ENCODE data around the gene NEDD9. TPM values are rescaled to one million over a fixed set of nuclear protein-coding genes. Genes with fewer than 3 reads are reported as not detected.
A peak's percentile ranks its signal among the peaks of the same experiment; 100 is the strongest.

NEDD9 gene
- total and polyA plus RNA-seq, 2 of the 13 experiments (the other 11 are each of a cell fraction or from before 2014, with no cell fraction given), result 27.1 to 389 TPM

DNA sequence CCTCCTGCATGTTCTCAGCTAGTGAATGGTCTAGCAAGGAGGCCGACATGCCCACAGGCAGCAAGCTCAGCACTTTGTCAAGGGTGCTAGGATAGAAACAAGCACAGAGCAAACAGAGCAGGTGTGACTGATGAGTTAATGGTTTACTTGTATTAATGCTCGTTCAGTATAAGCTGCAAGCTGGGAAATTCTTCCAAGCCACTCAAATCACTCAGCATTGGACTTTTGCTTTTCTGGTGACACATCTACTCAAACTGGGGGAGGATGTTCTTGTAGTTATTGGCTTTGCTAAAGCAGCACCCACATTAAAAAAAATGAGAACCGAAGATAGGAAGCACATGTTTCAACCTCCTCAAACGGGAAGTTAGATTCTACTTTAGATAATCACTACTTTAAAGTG lies 43.1 kb upstream of the NEDD9 start (continued):
- TF ChIP-seq, protein P1, sequence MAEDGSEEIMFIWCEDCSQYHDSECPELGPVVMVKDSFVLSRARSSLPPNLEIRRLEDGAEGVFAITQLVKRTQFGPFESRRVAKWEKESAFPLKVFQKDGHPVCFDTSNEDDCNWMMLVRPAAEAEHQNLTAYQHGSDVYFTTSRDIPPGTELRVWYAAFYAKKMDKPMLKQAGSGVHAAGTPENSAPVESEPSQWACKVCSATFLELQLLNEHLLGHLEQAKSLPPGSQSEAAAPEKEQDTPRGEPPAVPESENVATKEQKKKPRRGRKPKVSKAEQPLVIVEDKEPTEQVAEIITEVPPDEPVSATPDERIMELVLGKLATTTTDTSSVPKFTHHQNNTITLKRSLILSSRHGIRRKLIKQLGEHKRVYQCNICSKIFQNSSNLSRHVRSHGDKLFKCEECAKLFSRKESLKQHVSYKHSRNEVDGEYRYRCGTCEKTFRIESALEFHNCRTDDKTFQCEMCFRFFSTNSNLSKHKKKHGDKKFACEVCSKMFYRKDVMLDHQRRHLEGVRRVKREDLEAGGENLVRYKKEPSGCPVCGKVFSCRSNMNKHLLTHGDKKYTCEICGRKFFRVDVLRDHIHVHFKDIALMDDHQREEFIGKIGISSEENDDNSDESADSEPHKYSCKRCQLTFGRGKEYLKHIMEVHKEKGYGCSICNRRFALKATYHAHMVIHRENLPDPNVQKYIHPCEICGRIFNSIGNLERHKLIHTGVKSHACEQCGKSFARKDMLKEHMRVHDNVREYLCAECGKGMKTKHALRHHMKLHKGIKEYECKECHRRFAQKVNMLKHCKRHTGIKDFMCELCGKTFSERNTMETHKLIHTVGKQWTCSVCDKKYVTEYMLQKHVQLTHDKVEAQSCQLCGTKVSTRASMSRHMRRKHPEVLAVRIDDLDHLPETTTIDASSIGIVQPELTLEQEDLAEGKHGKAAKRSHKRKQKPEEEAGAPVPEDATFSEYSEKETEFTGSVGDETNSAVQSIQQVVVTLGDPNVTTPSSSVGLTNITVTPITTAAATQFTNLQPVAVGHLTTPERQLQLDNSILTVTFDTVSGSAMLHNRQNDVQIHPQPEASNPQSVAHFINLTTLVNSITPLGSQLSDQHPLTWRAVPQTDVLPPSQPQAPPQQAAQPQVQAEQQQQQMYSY (CRISPR knock-in tag; IDR thresholded peaks at IDR 0.05), result no peak
- no peak for TF ChIP-seq ZNF296 (CRISPR knock-in tag; conservative IDR thresholded peaks at IDR 0.05)
- TF ChIP-seq ZNF124 (CRISPR knock-in tag; IDR thresholded peaks at IDR 0.05), result 0 out of 2 replicates have a peak, but pooled peaks have one; percentile 49
- no peak for TF ChIP-seq WIZ (CRISPR knock-in tag; IDR thresholded peaks at IDR 0.05)
- TF ChIP-seq, protein P2, sequence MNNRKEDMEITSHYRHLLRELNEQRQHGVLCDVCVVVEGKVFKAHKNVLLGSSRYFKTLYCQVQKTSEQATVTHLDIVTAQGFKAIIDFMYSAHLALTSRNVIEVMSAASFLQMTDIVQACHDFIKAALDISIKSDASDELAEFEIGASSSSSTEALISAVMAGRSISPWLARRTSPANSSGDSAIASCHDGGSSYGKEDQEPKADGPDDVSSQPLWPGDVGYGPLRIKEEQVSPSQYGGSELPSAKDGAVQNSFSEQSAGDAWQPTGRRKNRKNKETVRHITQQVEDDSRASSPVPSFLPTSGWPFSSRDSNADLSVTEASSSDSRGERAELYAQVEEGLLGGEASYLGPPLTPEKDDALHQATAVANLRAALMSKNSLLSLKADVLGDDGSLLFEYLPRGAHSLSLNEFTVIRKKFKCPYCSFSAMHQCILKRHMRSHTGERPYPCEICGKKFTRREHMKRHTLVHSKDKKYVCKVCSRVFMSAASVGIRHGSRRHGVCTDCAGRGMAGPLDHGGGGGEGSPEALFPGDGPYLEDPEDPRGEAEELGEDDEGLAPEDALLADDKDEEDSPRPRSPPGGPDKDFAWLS (CRISPR knock-in tag; IDR thresholded peaks at IDR 0.05; ENCODE audit: borderline replicate concordance), result no peak
- TF ChIP-seq ZMYM4 (CRISPR knock-in tag; IDR thresholded peaks at IDR 0.05), result peak; percentile 73
- TF ChIP-seq, protein P3, sequence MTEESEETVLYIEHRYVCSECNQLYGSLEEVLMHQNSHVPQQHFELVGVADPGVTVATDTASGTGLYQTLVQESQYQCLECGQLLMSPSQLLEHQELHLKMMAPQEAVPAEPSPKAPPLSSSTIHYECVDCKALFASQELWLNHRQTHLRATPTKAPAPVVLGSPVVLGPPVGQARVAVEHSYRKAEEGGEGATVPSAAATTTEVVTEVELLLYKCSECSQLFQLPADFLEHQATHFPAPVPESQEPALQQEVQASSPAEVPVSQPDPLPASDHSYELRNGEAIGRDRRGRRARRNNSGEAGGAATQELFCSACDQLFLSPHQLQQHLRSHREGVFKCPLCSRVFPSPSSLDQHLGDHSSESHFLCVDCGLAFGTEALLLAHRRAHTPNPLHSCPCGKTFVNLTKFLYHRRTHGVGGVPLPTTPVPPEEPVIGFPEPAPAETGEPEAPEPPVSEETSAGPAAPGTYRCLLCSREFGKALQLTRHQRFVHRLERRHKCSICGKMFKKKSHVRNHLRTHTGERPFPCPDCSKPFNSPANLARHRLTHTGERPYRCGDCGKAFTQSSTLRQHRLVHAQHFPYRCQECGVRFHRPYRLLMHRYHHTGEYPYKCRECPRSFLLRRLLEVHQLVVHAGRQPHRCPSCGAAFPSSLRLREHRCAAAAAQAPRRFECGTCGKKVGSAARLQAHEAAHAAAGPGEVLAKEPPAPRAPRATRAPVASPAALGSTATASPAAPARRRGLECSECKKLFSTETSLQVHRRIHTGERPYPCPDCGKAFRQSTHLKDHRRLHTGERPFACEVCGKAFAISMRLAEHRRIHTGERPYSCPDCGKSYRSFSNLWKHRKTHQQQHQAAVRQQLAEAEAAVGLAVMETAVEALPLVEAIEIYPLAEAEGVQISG (CRISPR knock-in tag; IDR thresholded peaks at IDR 0.05), result no peak
- TF ChIP-seq RFX3 (CRISPR knock-in tag; IDR thresholded peaks at IDR 0.05), result no peak
- no peak for TF ChIP-seq NKX3-1 (CRISPR knock-in tag; IDR thresholded peaks at IDR 0.05)
- TF ChIP-seq TP53 (CRISPR knock-in tag; conservative IDR thresholded peaks at IDR 0.05), result no peak
- TF ChIP-seq ZNF619 (CRISPR knock-in tag; IDR thresholded peaks at IDR 0.05), result no peak
- peak; percentile 100 for TF ChIP-seq TBX2 (CRISPR knock-in tag; IDR thresholded peaks at IDR 0.05; ENCODE audit: borderline replicate concordance)
- TF ChIP-seq ZFP82 (CRISPR knock-in tag; IDR thresholded peaks at IDR 0.05; ENCODE audit: borderline replicate concordance), result no peak
- TF ChIP-seq NFYB (CRISPR knock-in tag; IDR thresholded peaks at IDR 0.05), result peak; percentile 42
- no peak for TF ChIP-seq ZNF326 (CRISPR knock-in tag; IDR thresholded peaks at IDR 0.05; ENCODE audit: borderline replicate concordance)
- peak; percentile 24; the same call in 1 of the 2 replicates for TF ChIP-seq STAG1 (CRISPR knock-in tag; IDR thresholded peaks at IDR 0.05)
- peak; percentile 34; the same call in 1 of the 2 replicates for TF ChIP-seq NCOA2 (CRISPR knock-in tag; IDR thresholded peaks at IDR 0.05)
- TF ChIP-seq THAP11 (CRISPR knock-in tag; IDR thresholded peaks at IDR 0.05), result peak; percentile 45; the same call in 1 of the 2 replicates
- TF ChIP-seq RFXAP (CRISPR knock-in tag; IDR thresholded peaks at IDR 0.05; ENCODE audit: borderline replicate concordance), result no peak
- peak; percentile 81 for TF ChIP-seq PITX1 (CRISPR knock-in tag; IDR thresholded peaks at IDR 0.05)
- no peak for TF ChIP-seq THYN1 (CRISPR knock-in tag; IDR thresholded peaks at IDR 0.05; ENCODE audit: borderline replicate concordance, low read depth)

Measured in HepG2 (cell line).